SK-N-SH (cell line): Measurements from ENCODE around the gene SNX9.

Experiments
- EZH2phosphoT487 ChIP-seq: fragments of 200-600 bp; sonication (generic); IDR thresholded peaks from 2 replicates; pipeline ENCODE4 v1.6.1; 2017; ENCODE audit warnings: low read depth, mixed run types, mild to moderate bottlenecking, antibody characterized with exemption, moderate library complexity, borderline replicate concordance
- FOXJ3 ChIP-seq: sonication (generic); formaldehyde crosslinking; IDR thresholded peaks from 2 replicates; pipeline ENCODE4 v1.5.1; 2020; ENCODE audit warnings: mild to moderate bottlenecking, missing genetic modification reagents
- MXI1 ChIP-seq: IDR thresholded peaks from 2 replicates; pipeline ENCODE4 v1.6.1; 2012; ENCODE audit warnings: mild to moderate bottlenecking, low read depth, low read length, improper control_type of control experiment
- TCF12 ChIP-seq: IDR thresholded peaks from 2 replicates; pipeline ENCODE4 v1.4.0; 2012
- TF ChIP-seq, protein P1 (sequence below): IDR thresholded peaks from 2 replicates; pipeline ENCODE4 v1.4.0; 2012; ENCODE audit warnings: low read depth
- TF ChIP-seq, protein P2 (sequence below): IDR thresholded peaks from 2 replicates; pipeline ENCODE4; 2012
- TF ChIP-seq, protein P3 (sequence below): IDR thresholded peaks from 2 replicates; pipeline ENCODE4 v1.6.1; 2012; ENCODE audit warnings: mild to moderate bottlenecking, low read depth, low read length, moderate library complexity
- TF ChIP-seq, protein P4 (sequence below): IDR thresholded peaks from 2 replicates; pipeline ENCODE4 v1.4.0; 2012; ENCODE audit warnings: low read depth, borderline replicate concordance
- TF ChIP-seq, protein P5 (sequence below): fragments of 150-350 bp; IDR thresholded peaks from 2 replicates; pipeline ENCODE4 v1.6.1; 2016; ENCODE audit warnings: mild to moderate bottlenecking, low read depth, low read length

DNA sequence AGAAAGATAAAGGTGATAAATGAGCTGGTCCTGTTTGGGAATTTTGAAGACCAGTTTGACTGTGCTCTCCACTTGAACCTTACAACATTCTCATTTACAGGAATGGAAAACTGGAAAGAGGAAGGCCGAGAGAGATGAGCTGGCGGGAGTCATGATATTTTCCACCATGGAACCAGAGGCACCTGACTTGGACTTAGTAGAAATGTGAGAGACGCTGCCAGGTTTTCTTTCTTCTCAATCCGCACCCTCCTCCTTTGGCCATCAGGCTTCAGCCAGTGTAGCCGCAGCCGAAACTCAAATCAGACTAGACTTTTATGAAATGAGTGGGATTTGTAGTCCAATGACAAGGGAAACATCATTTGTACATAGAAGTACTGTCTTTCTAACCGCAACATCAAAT, 104.0 kb downstream of the SNX9 start:
- TF ChIP-seq, protein P1, sequence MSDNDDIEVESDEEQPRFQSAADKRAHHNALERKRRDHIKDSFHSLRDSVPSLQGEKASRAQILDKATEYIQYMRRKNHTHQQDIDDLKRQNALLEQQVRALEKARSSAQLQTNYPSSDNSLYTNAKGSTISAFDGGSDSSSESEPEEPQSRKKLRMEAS = no peak
- TF ChIP-seq, protein P2, sequence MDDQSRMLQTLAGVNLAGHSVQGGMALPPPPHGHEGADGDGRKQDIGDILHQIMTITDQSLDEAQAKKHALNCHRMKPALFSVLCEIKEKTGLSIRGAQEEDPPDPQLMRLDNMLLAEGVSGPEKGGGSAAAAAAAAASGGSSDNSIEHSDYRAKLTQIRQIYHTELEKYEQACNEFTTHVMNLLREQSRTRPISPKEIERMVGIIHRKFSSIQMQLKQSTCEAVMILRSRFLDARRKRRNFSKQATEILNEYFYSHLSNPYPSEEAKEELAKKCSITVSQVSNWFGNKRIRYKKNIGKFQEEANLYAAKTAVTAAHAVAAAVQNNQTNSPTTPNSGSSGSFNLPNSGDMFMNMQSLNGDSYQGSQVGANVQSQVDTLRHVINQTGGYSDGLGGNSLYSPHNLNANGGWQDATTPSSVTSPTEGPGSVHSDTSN = no peak
- TF ChIP-seq, protein P3, sequence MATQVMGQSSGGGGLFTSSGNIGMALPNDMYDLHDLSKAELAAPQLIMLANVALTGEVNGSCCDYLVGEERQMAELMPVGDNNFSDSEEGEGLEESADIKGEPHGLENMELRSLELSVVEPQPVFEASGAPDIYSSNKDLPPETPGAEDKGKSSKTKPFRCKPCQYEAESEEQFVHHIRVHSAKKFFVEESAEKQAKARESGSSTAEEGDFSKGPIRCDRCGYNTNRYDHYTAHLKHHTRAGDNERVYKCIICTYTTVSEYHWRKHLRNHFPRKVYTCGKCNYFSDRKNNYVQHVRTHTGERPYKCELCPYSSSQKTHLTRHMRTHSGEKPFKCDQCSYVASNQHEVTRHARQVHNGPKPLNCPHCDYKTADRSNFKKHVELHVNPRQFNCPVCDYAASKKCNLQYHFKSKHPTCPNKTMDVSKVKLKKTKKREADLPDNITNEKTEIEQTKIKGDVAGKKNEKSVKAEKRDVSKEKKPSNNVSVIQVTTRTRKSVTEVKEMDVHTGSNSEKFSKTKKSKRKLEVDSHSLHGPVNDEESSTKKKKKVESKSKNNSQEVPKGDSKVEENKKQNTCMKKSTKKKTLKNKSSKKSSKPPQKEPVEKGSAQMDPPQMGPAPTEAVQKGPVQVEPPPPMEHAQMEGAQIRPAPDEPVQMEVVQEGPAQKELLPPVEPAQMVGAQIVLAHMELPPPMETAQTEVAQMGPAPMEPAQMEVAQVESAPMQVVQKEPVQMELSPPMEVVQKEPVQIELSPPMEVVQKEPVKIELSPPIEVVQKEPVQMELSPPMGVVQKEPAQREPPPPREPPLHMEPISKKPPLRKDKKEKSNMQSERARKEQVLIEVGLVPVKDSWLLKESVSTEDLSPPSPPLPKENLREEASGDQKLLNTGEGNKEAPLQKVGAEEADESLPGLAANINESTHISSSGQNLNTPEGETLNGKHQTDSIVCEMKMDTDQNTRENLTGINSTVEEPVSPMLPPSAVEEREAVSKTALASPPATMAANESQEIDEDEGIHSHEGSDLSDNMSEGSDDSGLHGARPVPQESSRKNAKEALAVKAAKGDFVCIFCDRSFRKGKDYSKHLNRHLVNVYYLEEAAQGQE = no peak
- TF ChIP-seq FOXJ3 (CRISPR knock-in tag) (no peak), TCF12 (no peak), EZH2phosphoT487 (no peak), MXI1 (no peak)
- TF ChIP-seq, protein P4, sequence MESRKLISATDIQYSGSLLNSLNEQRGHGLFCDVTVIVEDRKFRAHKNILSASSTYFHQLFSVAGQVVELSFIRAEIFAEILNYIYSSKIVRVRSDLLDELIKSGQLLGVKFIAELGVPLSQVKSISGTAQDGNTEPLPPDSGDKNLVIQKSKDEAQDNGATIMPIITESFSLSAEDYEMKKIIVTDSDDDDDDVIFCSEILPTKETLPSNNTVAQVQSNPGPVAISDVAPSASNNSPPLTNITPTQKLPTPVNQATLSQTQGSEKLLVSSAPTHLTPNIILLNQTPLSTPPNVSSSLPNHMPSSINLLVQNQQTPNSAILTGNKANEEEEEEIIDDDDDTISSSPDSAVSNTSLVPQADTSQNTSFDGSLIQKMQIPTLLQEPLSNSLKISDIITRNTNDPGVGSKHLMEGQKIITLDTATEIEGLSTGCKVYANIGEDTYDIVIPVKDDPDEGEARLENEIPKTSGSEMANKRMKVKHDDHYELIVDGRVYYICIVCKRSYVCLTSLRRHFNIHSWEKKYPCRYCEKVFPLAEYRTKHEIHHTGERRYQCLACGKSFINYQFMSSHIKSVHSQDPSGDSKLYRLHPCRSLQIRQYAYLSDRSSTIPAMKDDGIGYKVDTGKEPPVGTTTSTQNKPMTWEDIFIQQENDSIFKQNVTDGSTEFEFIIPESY = no peak
- TF ChIP-seq, protein P5, sequence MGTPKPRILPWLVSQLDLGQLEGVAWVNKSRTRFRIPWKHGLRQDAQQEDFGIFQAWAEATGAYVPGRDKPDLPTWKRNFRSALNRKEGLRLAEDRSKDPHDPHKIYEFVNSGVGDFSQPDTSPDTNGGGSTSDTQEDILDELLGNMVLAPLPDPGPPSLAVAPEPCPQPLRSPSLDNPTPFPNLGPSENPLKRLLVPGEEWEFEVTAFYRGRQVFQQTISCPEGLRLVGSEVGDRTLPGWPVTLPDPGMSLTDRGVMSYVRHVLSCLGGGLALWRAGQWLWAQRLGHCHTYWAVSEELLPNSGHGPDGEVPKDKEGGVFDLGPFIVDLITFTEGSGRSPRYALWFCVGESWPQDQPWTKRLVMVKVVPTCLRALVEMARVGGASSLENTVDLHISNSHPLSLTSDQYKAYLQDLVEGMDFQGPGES = no peak
